Dermis lymphatic vessel endothelial cell (primary cell): Measurements from ENCODE around the gene SIK3. TPM values are rescaled to one million over a fixed set of nuclear protein-coding genes. Genes with fewer than 3 reads are reported as not detected.

Experiments used
- total RNA-seq: library from RNA; depleted of rRNA; stranded (reverse); fragments of >200 nt; gene quantifications from 2 replicates; pipeline ENCODE4 v1.2.1, GENCODE V29; 2014

The SIK3 gene
- total RNA-seq: 10.4 and 10.8 TPM in 2 replicates

GRCh38 chr11:117098269-117099232 is at the start of gene SIK3:
Gene SIK3 (minus strand): TSS chr11:117098428. CDS start chr11:117098415, 13 bp downstream.

GRCh38 chr11:117143871-117144476 is 45.7 kb upstream of the SIK3 start, which contains the start of gene PAFAH1B2:
Gene PAFAH1B2 (plus strand): TSS chr11:117144287. CDS start chr11:117152448, 8,161 bp downstream.

GRCh38 chr11:116837231-116838091 is 260.8 kb downstream of the SIK3 start, which contains the start of gene APOA1:
Gene APOA1 (minus strand): TSS chr11:116837622. CDS start chr11:116837387, 235 bp downstream.

GRCh38 chr11:116829525-116830183 is 268.6 kb downstream of the SIK3 start, which contains the start of gene APOC3:
Gene APOC3 (plus strand): TSS chr11:116829907. CDS start chr11:116830583, 676 bp downstream.

GRCh38 chr11:116823031-116823843 is 275.0 kb downstream of the SIK3 start, which contains the start of gene APOA4:
Gene APOA4 (minus strand): TSS chr11:116823304. CDS start chr11:116823191, 113 bp downstream.

Other genes starting within 250 kb of the SIK3 start
- 210 and 214 TPM in 2 replicates for gene PAFAH1B2, start 45.9 kb upstream of the SIK3 start, total RNA-seq
- gene SIDT2, start 80.3 kb upstream of the SIK3 start, total RNA-seq: 10.7 and 11.3 TPM in 2 replicates
- 3.4 and 9.8 TPM in 2 replicates for gene TAGLN, start 100.9 kb upstream of the SIK3 start, total RNA-seq
- gene PCSK7, start 133.6 kb upstream of the SIK3 start, total RNA-seq: 29.5 and 30.8 TPM in 2 replicates
- 6.4 and 8.9 TPM in 2 replicates for gene RNF214, start 134.2 kb upstream of the SIK3 start, total RNA-seq
- gene BACE1-AS, start 192.9 kb upstream of the SIK3 start, total RNA-seq: 1.7 and 2.1 TPM in 2 replicates
- gene BACE1, start 217.8 kb upstream of the SIK3 start, total RNA-seq: 7.0 and 8.1 TPM in 2 replicates
- 13.8 and 21.2 TPM in 2 replicates for gene CEP164, start 229.4 kb upstream of the SIK3 start, total RNA-seq